ENCODE results near the gene CDK13. TPM values are rescaled to one million over a fixed set of nuclear protein-coding genes. Genes with fewer than 3 reads are reported as not detected.

Gene CDK13
- total RNA-seq, 1 experiment from 2014 or later: 52.2 TPM

DNA sequence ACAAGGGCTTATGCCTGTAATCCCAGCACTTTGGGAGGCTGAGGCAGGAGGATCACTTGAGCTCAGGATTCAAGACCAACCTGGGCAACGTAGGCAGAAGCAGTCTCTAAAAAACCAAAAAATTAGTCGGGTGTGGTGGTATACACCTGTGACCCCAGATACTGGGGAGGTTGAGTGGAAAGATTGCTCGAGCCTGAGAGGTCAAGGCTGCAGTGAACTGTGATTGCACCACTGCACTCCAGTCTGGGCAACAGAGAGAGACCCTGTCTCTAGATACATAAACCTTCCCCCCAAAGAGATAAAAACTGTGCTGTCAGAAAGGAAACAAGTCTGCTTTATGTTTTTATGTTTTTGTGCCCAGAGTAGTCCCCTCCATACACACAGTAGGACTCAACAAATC is 27.5 kb upstream of the CDK13 start:
- peaks cover 0 to 3% of the 10 kb centered on the region in 2 experiments; a peak in 2 of 5 replicates for H3K9me3 Mint-ChIP-seq

More for the DNA sequence above, 27.5 kb upstream of the CDK13 start:
- Histone ChIP-seq H2BK20ac (ENCODE audit: low read depth, low read length, poor library complexity, severe bottlenecking) (no peak overlapping the region), H4K5ac (ENCODE audit: insufficient read length, low read depth, low read length) (no peak overlapping the region), H3K9me3 (ENCODE audit: control insufficient read depth, low read depth, low read length) (no peaks in the 10 kb centered on the region), H3K56ac (ENCODE audit: insufficient read length, low read depth, low read length) (no peak overlapping the region), H3K4ac (ENCODE audit: low read depth, low read length) (no peak overlapping the region), H2BK5ac (ENCODE audit: insufficient read length, low read length) (no peak overlapping the region), H3K18ac (ENCODE audit: insufficient read length, low read depth, low read length) (no peak overlapping the region), H3K9ac (ENCODE audit: extremely low read depth, insufficient read length, low read length) (no peak overlapping the region), H4K20me1 (ENCODE audit: control insufficient read depth, insufficient read depth, insufficient read length) (no peaks in the 10 kb centered on the region), H3K4me1 (ENCODE audit: insufficient read depth, low read length) (0 out of 2 replicates have a peak, but pooled peaks cover 2% of the 10 kb centered on the region), H2BK15ac (ENCODE audit: low read depth, low read length) (no peak overlapping the region), H4K91ac (ENCODE audit: insufficient read length, low read depth, low read length) (no peak overlapping the region), H2AK5ac (ENCODE audit: insufficient read length, low read length) (no peak overlapping the region), H3K79me2 (ENCODE audit: insufficient read depth, low read length) (no peaks in the 10 kb centered on the region), H3K27me3 (ENCODE audit: insufficient read depth, low read length) (no peaks in the 10 kb centered on the region), H2AFZ (ENCODE audit: low read length) (no peak overlapping the region), H3K14ac (ENCODE audit: insufficient read depth, low read length) (no peak overlapping the region), H3K4me2 (ENCODE audit: insufficient read depth, insufficient read length, low read length) (no peak overlapping the region), H3K23ac (ENCODE audit: insufficient read length, low read depth, low read length) (no peak overlapping the region), H4K8ac (replicated peaks; ENCODE audit: insufficient read length, low read depth, low read length) (no peak overlapping the region), H3K27ac (ENCODE audit: insufficient read length, low read depth, low read length) (no peak overlapping the region), H3T11ph (ENCODE audit: low read length) (no peak overlapping the region), H2BK120ac (ENCODE audit: low read depth, low read length, poor library complexity, severe bottlenecking) (no peak overlapping the region), H3K79me1 (ENCODE audit: insufficient read depth, low read depth, low read length, poor library complexity, severe bottlenecking) (no peaks in the 10 kb centered on the region), H2BK12ac (ENCODE audit: insufficient read length, low read depth, low read length) (no peak overlapping the region), H3K23me2 (ENCODE audit: insufficient read length, low read depth, low read length, poor library complexity, severe bottlenecking) (no peaks in the 10 kb centered on the region)
- Mint-ChIP-seq H3K4me3 (no peak overlapping the region), H3K36me3 (ENCODE audit: insufficient read depth in 1 of 3, low read depth in 3 of 3) (no peaks in the 10 kb centered on the region; a peak in 1 of 7 replicates), H3K27ac (no peak overlapping the region; a peak in 1 of 7 replicates), H3K4me1 (peaks cover 19 to 29% of the 10 kb centered on the region in 2 experiments), H3K27me3 (ENCODE audit: low read depth) (peaks cover 2% of the 10 kb centered on the region)
- DNase-seq: no peak
- TF ChIP-seq, protein P1, sequence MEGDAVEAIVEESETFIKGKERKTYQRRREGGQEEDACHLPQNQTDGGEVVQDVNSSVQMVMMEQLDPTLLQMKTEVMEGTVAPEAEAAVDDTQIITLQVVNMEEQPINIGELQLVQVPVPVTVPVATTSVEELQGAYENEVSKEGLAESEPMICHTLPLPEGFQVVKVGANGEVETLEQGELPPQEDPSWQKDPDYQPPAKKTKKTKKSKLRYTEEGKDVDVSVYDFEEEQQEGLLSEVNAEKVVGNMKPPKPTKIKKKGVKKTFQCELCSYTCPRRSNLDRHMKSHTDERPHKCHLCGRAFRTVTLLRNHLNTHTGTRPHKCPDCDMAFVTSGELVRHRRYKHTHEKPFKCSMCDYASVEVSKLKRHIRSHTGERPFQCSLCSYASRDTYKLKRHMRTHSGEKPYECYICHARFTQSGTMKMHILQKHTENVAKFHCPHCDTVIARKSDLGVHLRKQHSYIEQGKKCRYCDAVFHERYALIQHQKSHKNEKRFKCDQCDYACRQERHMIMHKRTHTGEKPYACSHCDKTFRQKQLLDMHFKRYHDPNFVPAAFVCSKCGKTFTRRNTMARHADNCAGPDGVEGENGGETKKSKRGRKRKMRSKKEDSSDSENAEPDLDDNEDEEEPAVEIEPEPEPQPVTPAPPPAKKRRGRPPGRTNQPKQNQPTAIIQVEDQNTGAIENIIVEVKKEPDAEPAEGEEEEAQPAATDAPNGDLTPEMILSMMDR (conservative IDR thresholded peaks at IDR 0.05): no peak
- WGBS (ENCODE audit: extremely low coverage, insufficient read length, low lambda C conversion rate): no CpG with 5 or more reads among the region's 3 CpGs
